HEK293 (cell line): ENCODE measurements around the gene ATF5.

Experiments
- CTCF ChIA-PET: fragments of 350-600 bp; formaldehyde crosslinking; extraction: SDS; loops from one replicate; lab custom pipeline; 2021; ENCODE audit warnings: antibody characterized with exemption; lab: Yijun Ruan, JAX
- POLR2A ChIA-PET: fragments of 300-600 bp; formaldehyde crosslinking; extraction: SDS; loops from one replicate; lab custom pipeline; 2020; ENCODE audit warnings: antibody characterized with exemption, inconsistent platforms; lab: Yijun Ruan, JAX
- H3K27ac ChIP-seq: fragments of 200-500 bp; sonication (Bioruptor generic); 2 replicates; pipeline ENCODE4 v1.5.1; 2014; ENCODE audit warnings: low read depth, low read length, control low read depth, inconsistent platforms; ENCODE audit errors: extremely low read depth
- H3K36me3 ChIP-seq, 2 experiments: fragments of 200-500 bp in 1 of 2; sonication (Bioruptor generic) in 1 of 2; 1 replicate in 1 of 2; 2 replicates in 1 of 2; pipeline ENCODE4 v1.5.1; 2014 to 2017; ENCODE audit warnings: inconsistent platforms in 2 of 2, low read length in 2 of 2; ENCODE audit not compliant: control insufficient read depth in 2 of 2, insufficient read depth in 1 of 2
- H3K4me1 ChIP-seq: fragments of 200-500 bp; sonication (Bioruptor generic); 2 replicates; pipeline ENCODE4 v1.5.1; 2014; ENCODE audit warnings: mild to moderate bottlenecking, low read length, inconsistent platforms; ENCODE audit not compliant: control insufficient read depth, insufficient read depth
- H3K4me3 ChIP-seq: 2 replicates; pipeline ENCODE4 v1.5.1; 2011; ENCODE audit warnings: low read depth, mild to moderate bottlenecking, control low read depth, low read length, moderate library complexity
- H3K9me3 ChIP-seq: fragments of 200-500 bp; sonication (Bioruptor generic); 2 replicates; pipeline ENCODE4 v1.5.1; 2014; ENCODE audit warnings: low read depth, low read length, inconsistent platforms; ENCODE audit not compliant: control insufficient read depth, insufficient read depth
- BCL11B ChIP-seq: fragments of 450-650 bp; formaldehyde crosslinking; IDR thresholded peaks from 2 replicates; pipeline ENCODE4 v1.5.1; 2016; ENCODE audit warnings: low read depth, missing biosample characterization, missing genetic modification characterization
- EGR2 ChIP-seq: fragments of 450-650 bp; formaldehyde crosslinking; IDR thresholded peaks from 2 replicates; pipeline ENCODE4 v1.5.1; 2016; ENCODE audit warnings: low read depth, missing biosample characterization, missing genetic modification characterization
- MZF1 ChIP-seq: fragments of 450-650 bp; formaldehyde crosslinking; IDR thresholded peaks from 2 replicates; pipeline ENCODE4 v1.5.1; 2017; ENCODE audit warnings: missing biosample characterization, missing genetic modification characterization, borderline replicate concordance
- SP2 ChIP-seq: fragments of 450-650 bp; formaldehyde crosslinking; IDR thresholded peaks from 2 replicates; pipeline ENCODE4 v1.5.1; 2016; ENCODE audit warnings: missing biosample characterization, missing genetic modification characterization
- ZEB2 ChIP-seq: fragments of 450-650 bp; formaldehyde crosslinking; IDR thresholded peaks from 2 replicates; pipeline ENCODE4 v1.5.1; 2016; ENCODE audit warnings: missing biosample characterization, missing genetic modification characterization
- ZNF121 ChIP-seq: fragments of 450-650 bp; formaldehyde crosslinking; IDR thresholded peaks from 2 replicates; pipeline ENCODE4 v1.5.1; 2016; ENCODE audit warnings: missing biosample characterization, missing genetic modification characterization
- ZNF133 ChIP-seq: fragments of 450-650 bp; formaldehyde crosslinking; IDR thresholded peaks from 2 replicates; pipeline ENCODE4 v1.5.1; 2016; ENCODE audit warnings: missing biosample characterization, missing genetic modification characterization
- ZNF146 ChIP-seq: fragments of 450-650 bp; formaldehyde crosslinking; IDR thresholded peaks from 2 replicates; pipeline ENCODE4 v1.5.1; 2016; ENCODE audit warnings: missing biosample characterization, missing genetic modification characterization
- ZNF175 ChIP-seq: fragments of 450-650 bp; formaldehyde crosslinking; IDR thresholded peaks from 2 replicates; pipeline ENCODE4 v1.5.1; 2016; ENCODE audit warnings: missing biosample characterization, missing genetic modification characterization
- ZNF26 ChIP-seq: fragments of 450-650 bp; formaldehyde crosslinking; IDR thresholded peaks from 2 replicates; pipeline ENCODE4 v1.5.1; 2016; ENCODE audit warnings: missing biosample characterization, missing genetic modification characterization
- ZNF292 ChIP-seq: fragments of 450-650 bp; formaldehyde crosslinking; IDR thresholded peaks from 2 replicates; pipeline ENCODE4 v1.5.1; 2016; ENCODE audit warnings: low read depth, missing biosample characterization, missing genetic modification characterization, borderline replicate concordance
- ZNF501 ChIP-seq: fragments of 450-650 bp; formaldehyde crosslinking; IDR thresholded peaks from 2 replicates; pipeline ENCODE4 v1.5.1; 2016; ENCODE audit warnings: missing biosample characterization, missing genetic modification characterization
- ZNF639 ChIP-seq: fragments of 450-650 bp; formaldehyde crosslinking; IDR thresholded peaks from 2 replicates; pipeline ENCODE4 v1.5.1; 2016; ENCODE audit warnings: missing biosample characterization, missing genetic modification characterization
- ZNF776 ChIP-seq: fragments of 450-650 bp; formaldehyde crosslinking; IDR thresholded peaks from 2 replicates; pipeline ENCODE4 v1.5.0; 2017; ENCODE audit warnings: missing biosample characterization, missing genetic modification characterization, borderline replicate concordance
- ZNF843 ChIP-seq: fragments of 450-650 bp; formaldehyde crosslinking; IDR thresholded peaks from 2 replicates; pipeline ENCODE4 v1.5.1; 2016; ENCODE audit warnings: missing biosample characterization, missing genetic modification characterization
- ZSCAN30 ChIP-seq: fragments of 450-650 bp; IDR thresholded peaks from 2 replicates; pipeline ENCODE4 v1.5.1; 2018; ENCODE audit warnings: missing biosample characterization, mild to moderate bottlenecking, missing genetic modification characterization, moderate library complexity
- TF ChIP-seq, protein P1 (sequence below): fragments of 450-650 bp; formaldehyde crosslinking; IDR thresholded peaks from 2 replicates; pipeline ENCODE4 v1.5.1; 2016; ENCODE audit warnings: missing biosample characterization, missing genetic modification characterization

The ATF5 gene

GRCh38 chr19:49880162-49880869 lies 48.7 kb upstream of the ATF5 start (continued):
- TF ChIP-seq ZNF133, result no peak
- no peak for TF ChIP-seq ZEB2 (tag by site-specific recombination)
- TF ChIP-seq ZNF843, result no peak
- TF ChIP-seq ZNF146 (tag by site-specific recombination), result no peak
- TF ChIP-seq ZNF26 (tag by site-specific recombination), result no peak

DNA sequence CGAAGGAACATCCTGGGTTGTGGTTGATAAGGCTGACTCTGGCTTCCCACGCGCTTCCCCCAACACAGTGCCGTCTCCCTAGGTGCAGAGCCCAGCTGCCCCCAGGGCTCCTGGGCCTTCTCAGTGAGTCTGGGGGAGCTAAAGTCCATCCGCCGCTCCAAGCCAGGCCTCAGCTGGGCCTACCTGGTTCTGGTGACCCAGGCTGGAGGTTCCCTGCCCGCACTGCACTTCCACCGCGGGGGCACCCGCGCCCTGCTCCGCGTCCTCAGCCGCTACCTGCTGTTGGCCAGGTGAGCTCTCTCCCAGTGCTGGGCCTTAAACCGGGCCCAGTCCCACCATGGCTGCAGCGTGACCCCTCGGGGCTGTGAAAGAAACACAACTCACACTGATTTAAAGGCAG lies 47.8 kb upstream of the ATF5 start:
- Histone ChIP-seq H3K27ac (no peak overlapping the region), H3K9me3 (no peaks in the 10 kb centered on the region), H3K36me3 (peaks cover 13 to 62% of the 10 kb centered on the region in 2 experiments; a peak in 2 of 3 replicates), H3K4me3 (no peak overlapping the region), H3K4me1 (peaks cover 4% of the 10 kb centered on the region)
- TF ChIP-seq ZSCAN30 (tag by site-specific recombination), result no peak
- no peak for TF ChIP-seq ZNF175 (tag by site-specific recombination)
- no peak for TF ChIP-seq ZNF776
- TF ChIP-seq ZNF121 (tag by site-specific recombination), result no peak
- no peak for TF ChIP-seq ZNF501 (tag by site-specific recombination)
- TF ChIP-seq ZNF639 (tag by site-specific recombination), result no peak
- TF ChIP-seq MZF1 (tag by site-specific recombination), result no peak
- no peak for TF ChIP-seq SP2 (tag by site-specific recombination)
- no peak for TF ChIP-seq BCL11B (tag by site-specific recombination)
- TF ChIP-seq, protein P1, sequence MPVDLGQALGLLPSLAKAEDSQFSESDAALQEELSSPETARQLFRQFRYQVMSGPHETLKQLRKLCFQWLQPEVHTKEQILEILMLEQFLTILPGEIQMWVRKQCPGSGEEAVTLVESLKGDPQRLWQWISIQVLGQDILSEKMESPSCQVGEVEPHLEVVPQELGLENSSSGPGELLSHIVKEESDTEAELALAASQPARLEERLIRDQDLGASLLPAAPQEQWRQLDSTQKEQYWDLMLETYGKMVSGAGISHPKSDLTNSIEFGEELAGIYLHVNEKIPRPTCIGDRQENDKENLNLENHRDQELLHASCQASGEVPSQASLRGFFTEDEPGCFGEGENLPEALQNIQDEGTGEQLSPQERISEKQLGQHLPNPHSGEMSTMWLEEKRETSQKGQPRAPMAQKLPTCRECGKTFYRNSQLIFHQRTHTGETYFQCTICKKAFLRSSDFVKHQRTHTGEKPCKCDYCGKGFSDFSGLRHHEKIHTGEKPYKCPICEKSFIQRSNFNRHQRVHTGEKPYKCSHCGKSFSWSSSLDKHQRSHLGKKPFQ (tag by site-specific recombination), result no peak
- ChIA-PET POLR2A (interaction anchor here (0.9 to 1.5 kb wide), 5 partner anchors 9 to 49 kb away, joined by 3 to 12 read pairs (median 4); partner anchors contain the start of gene NUP62), CTCF (interaction anchor here (0.6 to 0.8 kb wide), 2 partner anchors 10 to 379 kb away, joined by 3 to 4 read pairs; no protein-coding TSS in a partner anchor)

- H3K9me3 ChIP-seq, result no peaks in the 10 kb centered on the region
- ChIA-PET CTCF (interaction anchor here (0.7 to 0.8 kb wide), 2 partner anchors 9 to 11 kb away, joined by 3 read pairs; no protein-coding TSS in a partner anchor), POLR2A (interaction anchor here (0.9 to 1.5 kb wide), 3 partner anchors 8 to 48 kb away, joined by 3 to 12 read pairs (median 6); partner anchors contain the start of gene NUP62)
- H3K27ac ChIP-seq, result no peak overlapping the region
- peaks cover 13 to 62% of the 10 kb centered on the region in 2 experiments; a peak in 2 of 3 replicates for H3K36me3 ChIP-seq
- no peak for TF ChIP-seq ZNF292 (tag by site-specific recombination)
- peak; percentile 45; the same call in 1 of the 2 replicates for TF ChIP-seq SP2 (tag by site-specific recombination)
- peak; percentile 25; the same call in 1 of the 2 replicates for TF ChIP-seq EGR2 (tag by site-specific recombination)
- no peak overlapping the region for H3K4me3 ChIP-seq
- peaks cover 4% of the 10 kb centered on the region for H3K4me1 ChIP-seq
Measured at GRCh38 chr19:49881672-49882394, 47.2 kb upstream of the ATF5 start.
